HG03103 (cell line): Measurements from ENCODE around the gene MARK3.

Experiments
- ATAC-seq: cut with Tn5 transposase; IDR thresholded peaks from one replicate; pipeline ENCODE4 v1.9.1; 2021; ENCODE audit warnings: low read depth; ENCODE audit not compliant: unreplicated experiment

MARK3 gene

DNA sequence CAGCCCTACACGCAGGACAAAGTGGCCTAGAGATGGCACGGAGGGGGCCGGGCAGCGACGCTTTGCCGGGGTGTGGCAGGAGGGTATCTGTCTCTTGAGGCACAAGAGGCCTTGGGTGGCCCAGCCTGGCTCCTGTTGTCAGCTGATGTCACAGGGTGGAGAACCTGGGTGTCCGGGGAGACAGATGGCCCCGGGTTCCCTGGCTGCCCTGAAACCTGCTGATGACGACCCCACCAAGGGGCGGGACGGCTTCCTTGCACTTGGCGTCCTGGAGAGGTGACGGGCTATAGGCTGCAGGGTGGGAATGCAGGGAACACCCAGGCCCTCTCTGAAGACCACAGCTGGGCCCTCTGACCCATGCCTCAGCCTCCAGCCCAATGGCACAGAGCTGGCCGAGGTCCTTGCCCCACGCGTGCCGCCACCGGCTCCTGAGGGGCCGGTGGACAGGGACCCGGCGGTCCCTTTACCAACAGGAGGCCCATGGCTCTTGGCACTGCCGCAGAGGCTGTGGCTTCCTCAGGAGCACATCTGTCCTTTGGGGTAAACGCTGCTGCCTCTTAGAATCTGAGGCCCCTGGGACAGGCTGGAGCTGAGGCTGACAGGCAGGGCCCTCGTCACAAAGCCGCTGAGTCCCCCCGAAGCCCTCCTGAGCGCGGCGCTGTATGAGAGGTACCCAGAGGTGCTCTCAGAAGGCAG, 160.2 kb downstream of the MARK3 start:
- no peak for ATAC-seq

DNA sequence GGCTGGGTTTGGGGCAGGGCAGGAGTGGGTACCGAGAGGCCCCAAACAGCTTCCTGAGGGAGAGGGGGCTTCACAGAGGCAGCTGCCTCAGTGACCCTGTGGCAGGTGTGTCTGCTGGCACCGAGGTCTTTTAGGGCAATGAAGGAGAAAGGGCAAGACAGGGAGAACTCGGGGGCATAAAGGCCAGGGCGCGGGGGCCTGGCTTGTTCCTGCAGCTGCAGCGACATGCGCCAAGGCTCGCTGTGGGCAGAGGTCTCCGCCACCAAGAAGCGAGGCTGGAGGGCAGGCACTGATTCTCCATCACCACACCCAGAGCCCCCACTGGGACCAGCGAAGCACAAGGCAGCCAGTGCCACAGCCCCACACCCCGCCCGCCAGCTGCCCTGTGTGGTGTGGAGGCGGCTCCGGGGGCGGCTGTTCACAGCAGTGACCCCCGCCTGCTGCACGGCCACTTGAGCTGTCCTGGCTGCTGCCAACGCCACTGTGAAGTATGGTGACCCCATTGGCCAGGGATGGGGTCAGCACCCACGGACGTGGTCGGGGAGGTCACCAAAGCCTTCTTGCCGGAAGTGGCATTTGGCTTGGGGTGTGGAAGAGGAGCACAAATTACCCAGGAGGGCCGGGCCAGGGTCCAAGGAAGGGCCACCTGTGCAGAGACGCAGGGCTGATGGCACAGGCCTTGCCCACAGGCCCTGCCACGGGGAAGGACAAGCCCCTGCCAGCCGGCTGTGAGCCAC, 160.9 kb downstream of the MARK3 start:
- ATAC-seq: no peak

DNA sequence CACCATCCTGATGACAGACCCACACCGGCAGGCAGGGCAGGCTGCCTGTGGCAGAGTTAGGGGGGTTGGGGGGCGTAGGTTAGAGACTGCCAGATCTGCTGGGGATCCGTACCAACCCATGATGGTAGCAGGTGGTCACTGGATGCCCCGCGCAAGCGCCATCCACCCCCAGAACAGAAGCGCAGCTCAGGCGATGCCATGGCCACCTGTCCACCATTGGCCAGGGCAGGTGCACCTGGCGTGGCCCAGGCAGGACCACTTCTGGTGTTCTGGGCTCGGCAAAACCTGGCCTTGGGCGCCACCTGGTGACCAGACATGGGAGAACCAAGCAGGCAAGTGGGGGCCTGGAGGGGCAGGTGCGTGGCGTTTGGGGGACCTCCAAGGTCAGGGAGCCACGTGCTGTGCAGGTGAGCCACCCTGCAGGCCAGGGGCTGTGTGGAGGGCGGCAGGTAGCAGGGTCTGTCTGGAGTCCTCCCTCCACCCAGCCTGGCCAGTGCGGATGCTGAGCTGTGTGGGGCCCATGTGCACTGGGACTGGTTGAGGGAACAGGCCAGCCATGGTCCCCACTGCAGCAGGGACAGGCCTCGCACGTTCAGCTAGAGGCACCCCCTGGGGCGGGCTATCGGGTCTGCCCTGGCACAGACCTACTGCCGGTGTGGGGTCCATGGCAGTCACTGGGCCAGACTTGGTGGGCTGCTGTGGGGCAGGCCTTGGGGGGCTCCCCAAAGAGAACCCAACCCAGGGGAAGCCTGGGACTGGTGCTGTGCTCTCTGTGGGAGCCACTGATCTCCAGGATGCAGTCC, 161.6 kb downstream of the MARK3 start:
- ATAC-seq: no peak

DNA sequence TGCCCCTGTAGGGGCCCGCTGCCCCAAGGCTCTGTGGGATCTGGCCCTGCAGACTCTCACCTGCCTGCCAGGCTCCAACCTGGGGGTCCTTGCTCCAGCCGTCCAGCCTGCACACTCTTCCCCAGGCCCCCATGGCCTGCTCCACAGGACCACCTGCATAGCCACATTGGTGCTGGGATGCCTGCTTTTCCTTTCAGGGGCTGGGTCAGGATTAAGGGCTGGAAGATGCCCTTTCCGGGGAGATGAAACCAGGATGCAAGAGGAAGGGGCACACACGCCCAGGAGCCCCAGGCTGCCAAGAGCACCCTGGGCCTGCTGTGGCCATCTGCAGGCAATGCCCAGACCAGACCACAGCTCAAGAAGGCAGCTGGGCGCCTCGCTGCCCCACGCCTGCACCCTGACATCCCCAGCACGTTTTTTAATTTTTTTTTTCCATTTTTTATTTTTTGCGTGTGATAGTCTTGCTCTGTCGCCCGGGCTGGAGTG, 162.3 kb downstream of the MARK3 start:
- no peak for ATAC-seq

DNA sequence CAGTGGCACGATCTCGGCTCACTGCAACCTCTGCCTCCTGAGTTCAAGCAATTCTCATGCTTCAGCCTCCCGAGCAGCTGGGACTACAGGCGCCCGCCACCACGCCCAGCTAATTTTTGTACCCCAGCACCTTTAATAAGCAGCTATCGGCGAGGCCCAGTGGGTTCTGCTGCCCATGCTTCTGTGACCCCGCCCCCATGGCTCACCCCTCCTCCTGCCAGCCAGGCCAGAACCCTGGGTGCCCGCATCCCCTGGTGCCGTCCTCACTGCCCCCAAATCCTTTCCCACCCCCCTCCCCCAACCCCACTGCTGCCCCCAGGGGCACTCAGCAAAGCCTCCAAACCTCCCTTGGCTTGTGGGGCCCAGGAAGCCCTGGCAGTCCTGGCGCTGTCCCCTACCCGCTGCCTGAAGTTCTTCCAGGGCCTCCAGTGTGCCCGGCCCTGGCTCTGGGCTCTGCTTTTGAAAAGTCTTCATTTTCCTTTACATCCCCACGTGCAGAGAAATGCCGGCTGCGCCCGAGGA, 162.8 kb downstream of the MARK3 start:
- ATAC-seq: no peak

DNA sequence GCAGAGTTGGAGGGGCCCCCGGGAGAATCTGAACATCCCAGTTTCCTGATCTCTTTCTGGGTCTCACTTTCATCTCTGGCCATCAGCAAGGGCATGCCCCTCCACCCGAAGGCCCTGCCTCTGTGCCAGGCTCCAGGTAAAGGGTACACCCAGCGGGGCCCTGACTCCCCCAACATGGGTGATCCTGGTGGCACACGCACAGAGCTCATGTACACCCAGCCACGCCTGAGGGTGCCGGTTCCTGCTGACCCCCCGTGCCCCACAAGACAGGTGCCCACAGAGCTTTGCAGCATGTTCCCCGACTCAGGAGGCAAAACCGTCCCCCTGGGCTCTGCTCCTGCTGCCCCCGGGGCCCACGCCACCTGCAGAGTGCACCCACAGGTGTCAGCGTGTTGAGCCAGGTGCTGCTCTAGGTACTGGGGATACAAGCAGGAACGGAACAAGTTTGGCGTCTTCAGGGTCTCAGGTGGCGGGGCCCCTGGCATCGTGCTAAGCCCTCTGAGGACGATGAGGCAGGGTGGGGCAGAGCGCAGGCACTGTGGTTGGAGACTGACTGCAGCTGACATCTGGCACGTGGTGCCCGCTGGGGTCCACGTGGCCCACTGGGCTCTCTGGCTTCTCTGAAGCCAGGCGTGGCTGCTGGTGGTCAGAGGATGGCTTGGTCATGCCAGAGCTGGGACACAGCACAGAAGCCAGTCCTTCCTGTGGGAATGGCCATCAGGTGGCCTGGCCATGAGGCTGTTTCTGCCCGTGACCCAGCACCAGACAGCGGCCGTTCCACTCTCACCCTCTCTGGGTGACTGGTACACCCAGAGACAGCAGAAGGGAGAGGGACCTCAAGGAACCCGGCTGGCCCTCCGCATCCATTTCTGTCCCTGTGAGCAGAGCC, 163.5 kb downstream of the MARK3 start:
- no peak for ATAC-seq

DNA sequence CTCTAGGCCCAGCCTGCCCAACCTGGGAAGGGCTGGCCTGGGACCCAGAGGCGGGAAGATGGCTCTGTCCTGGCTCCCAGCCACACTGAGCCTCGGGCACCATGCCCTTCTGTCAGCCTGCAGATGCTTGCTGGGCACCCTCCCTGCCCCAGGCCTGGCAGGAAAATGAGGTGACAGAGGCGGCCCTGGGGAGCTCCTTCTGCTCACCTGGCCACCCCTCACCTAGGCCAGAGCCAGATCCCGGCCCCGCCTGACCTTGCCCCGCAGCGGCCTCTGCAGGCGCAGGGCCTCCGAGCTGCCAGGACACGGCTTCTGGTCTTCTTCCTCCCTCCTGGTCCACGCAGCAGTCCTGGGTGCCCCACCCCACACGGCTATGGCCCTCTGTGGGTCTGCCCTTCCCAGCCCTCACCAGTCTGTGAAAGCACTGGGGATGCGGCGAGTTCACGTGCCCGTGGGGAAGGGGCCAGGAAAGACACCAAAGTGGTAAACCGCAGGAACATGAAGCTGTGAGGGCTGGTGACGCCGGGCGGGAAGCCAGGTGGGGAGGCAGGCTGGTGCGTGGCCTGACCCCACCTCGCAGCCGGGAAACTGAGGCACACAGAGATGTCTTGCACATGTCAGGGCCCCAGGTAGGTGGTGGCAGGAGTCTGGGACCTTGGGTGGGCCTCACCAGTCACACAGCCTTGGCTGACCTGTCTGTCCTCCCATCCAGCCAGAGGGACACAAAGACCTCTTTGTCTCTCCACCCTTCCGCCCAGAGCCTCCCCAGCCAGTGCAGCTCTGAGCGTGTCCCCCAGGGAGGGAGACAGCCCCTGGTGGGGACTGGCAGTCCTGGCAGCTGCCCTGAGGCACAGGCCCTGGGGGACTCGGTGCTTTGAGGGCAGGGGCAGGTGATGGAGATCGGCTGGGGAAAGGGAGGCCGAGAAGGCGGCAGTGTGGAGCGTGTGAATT, 164.4 kb downstream of the MARK3 start:
- ATAC-seq: no peak

DNA sequence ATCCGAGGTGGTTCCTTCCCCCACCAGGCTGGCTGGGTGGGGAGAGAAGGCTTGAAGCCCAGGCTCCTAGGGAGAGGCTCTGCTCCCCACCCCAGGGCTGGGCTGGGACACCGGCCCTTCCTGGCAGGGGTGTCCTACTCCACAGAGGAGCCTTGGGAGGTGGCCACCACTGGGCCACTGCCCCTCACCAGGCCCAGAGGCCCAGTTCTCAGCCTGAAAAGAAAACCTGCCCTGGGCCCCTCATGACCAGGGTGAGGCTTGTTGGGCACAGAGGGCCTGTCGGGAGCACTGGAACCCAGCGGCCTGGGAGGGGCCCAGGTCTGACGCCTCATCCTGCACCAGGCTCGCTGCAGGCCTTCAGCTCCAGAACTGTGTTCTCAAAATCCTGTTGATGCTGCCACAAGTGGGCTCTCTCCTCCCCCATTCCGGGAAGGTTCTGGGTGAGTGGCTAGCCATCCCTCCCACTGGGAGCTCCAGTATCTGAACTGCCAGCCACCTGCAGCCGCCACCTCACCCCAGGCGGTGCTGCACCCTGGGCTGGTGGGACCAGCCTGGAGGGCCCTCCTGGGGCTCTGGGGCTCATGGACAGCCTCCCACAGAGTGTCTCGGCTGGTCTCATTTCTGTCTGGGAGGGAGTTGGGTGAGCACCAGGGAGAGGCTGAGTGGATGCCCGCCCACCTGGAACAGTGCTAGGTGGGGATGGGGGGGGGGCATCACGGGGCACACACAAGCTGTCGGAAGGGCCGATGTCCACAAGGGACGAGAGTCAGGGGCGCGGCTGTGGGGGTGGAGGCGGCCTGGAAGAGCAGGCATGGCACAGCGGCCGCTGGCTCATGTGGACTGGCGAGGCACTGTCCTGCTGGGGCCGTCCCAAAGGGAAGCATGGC, 165.5 kb downstream of the MARK3 start:
- ATAC-seq: no peak

DNA sequence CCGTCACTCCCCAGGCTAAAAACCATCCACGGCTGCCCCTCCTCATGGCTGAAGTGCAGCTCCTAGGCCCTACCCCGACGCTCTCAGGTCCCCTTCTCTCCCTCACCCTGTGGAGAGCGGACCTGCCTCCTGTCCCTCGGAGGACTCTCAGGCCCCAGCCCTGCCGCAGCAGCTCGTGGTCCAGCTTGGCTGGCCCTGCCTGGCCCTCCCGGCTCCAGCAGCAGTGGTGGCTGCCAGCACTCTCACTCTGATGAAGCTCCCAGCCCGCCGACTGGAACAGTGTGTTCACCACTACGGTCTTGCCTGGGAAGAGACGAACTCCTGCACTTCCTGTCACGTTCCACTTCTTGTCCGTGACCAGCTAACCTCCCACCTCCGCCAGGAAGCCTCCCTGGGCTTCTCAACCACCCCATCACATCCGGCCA, 166.1 kb downstream of the MARK3 start:
- no peak for ATAC-seq

DNA sequence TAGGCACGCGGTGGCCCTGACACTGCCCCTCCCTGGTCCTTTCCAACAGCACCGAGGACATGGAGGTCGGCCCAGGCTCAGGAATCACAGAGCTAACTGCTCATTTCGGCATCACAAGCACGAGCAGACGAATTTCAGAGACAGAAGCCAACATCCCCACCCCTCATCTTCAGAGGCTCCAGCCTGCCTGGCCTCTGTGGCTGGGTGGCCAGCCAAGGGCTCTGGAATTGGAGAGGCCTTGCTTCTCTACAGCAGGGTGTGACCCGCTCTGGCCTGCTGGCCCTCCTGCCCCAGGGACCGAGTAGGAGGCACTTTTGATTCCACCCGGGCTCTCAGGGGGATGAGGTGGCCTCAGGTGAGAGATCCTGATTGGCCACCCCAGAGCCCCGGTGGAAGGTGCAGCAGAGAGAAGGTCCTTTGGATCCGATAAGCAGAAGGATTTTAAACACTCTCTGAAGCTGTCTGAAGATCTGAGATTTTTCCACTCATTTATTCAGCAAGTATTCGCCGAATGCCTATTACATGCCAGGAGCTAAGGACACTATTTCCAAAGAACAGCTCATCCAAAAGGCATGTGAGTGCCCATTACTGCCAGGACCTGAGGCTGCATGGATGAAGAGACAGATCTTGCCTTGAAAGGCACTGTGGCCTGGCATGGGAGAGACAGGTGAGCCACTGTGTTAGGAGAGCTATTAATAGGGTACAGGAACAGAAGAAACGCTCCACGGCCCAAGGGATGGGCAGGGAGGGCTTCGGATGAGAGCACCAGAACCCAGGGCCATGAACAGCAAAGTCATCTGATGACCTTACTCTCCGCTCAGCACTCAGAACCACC, 167.0 kb downstream of the MARK3 start:
- no peak for ATAC-seq

DNA sequence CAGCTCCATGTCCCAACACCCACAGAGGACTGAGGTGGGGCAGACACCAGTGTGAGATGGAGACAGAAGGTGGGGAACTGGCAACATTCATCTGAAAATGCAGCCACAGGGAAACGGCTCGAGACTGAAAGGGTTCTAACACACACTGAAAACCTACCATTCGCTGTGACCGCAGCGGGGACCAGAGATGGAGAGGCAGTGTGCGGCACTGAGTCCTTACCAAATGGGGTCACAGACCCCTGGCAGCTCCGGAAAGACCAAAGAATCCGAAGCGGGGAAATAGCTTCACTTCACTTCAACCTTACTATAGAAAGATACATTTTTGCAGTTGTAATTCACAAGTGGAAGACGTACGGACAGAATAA, 167.6 kb downstream of the MARK3 start:
- no peak for ATAC-seq
